Neural progenitor cell (in vitro differentiated cells): Measurements from ENCODE around the gene CCNL2. TPM values are rescaled to one million over a fixed set of nuclear protein-coding genes. Genes with fewer than 3 reads are reported as not detected.
"Not testable (repeated sequence)": the region's sequence is repeated elsewhere in the genome, so short reads cannot be mapped to it uniquely, and the experiment has no call there.

Experiments used
- DNase-seq: peaks from one replicate; pipeline ENCODE4 v3.0.0-alpha.2; 2016; ENCODE audit warnings: low spot score
- H2AFZ ChIP-seq: fragments of 200-600 bp; sonication (generic); replicated peaks from 2 replicates; pipeline ENCODE4 v1.6.1; 2016; ENCODE audit warnings: antibody characterized with exemption
- H3F3A ChIP-seq: fragments of 200-600 bp; sonication (generic); 2 replicates; pipeline ENCODE4 v1.6.1; 2016; ENCODE audit warnings: antibody characterized with exemption, low read depth
- H3K27ac ChIP-seq: fragments of 200-600 bp; sonication (generic); 2 replicates; pipeline ENCODE4 v1.5.1; 2016; ENCODE audit warnings: mild to moderate bottlenecking
- H3K27me3 ChIP-seq: fragments of 200-600 bp; sonication (generic); 2 replicates; pipeline ENCODE4 v1.6.1; 2016; ENCODE audit warnings: mild to moderate bottlenecking, moderate library complexity
- H3K36me3 ChIP-seq: fragments of 200-600 bp; sonication (generic); 2 replicates; pipeline ENCODE4 v1.5.1; 2016
- H3K4me1 ChIP-seq: fragments of 200-600 bp; sonication (generic); 2 replicates; pipeline ENCODE4 v1.6.1; 2016; ENCODE audit warnings: mixed run types
- H3K4me2 ChIP-seq: fragments of 200-600 bp; sonication (generic); 2 replicates; pipeline ENCODE4 v1.6.1; 2016
- H3K4me3 ChIP-seq: fragments of 200-600 bp; sonication (generic); 2 replicates; pipeline ENCODE4 v1.5.1; 2016
- H3K79me2 ChIP-seq: fragments of 200-600 bp; sonication (generic); 2 replicates; pipeline ENCODE4 v1.6.1; 2016; ENCODE audit warnings: low read depth
- H3K9ac ChIP-seq: fragments of 200-600 bp; sonication (generic); 2 replicates; pipeline ENCODE4 v1.6.1; 2016
- H3K9me3 ChIP-seq: fragments of 200-600 bp; sonication (generic); 2 replicates; pipeline ENCODE4 v1.5.1; 2016; ENCODE audit warnings: low read depth
- H4K20me1 ChIP-seq: fragments of 200-600 bp; sonication (generic); 2 replicates; pipeline ENCODE4 v1.6.1; 2016; ENCODE audit warnings: low read depth
- H3K27ac Mint-ChIP-seq: 3 replicates; pipeline ENCODE4 v1.8.0; 2021; ENCODE audit warnings: mixed read lengths
- H3K27me3 Mint-ChIP-seq: 2 replicates; pipeline ENCODE4 v1.8.0; 2022; ENCODE audit warnings: low read depth, mild to moderate bottlenecking, inconsistent platforms, moderate library complexity, mixed read lengths; ENCODE audit not compliant: insufficient read depth
- H3K36me3 Mint-ChIP-seq: 3 replicates; pipeline ENCODE4 v1.8.0; 2021; ENCODE audit warnings: mixed read lengths
- H3K4me1 Mint-ChIP-seq: 3 replicates; pipeline ENCODE4 v1.8.0; 2021; ENCODE audit warnings: mixed read lengths
- H3K4me3 Mint-ChIP-seq: 3 replicates; pipeline ENCODE4 v1.8.0; 2021; ENCODE audit warnings: mild to moderate bottlenecking, moderate library complexity, mixed read lengths
- H3K9me3 Mint-ChIP-seq: 3 replicates; pipeline ENCODE4 v1.8.0; 2020; ENCODE audit warnings: mixed read lengths
- CTCF ChIP-seq: fragments of 200-600 bp; sonication (generic); IDR thresholded peaks from 2 replicates; pipeline ENCODE4 v1.5.1; 2017; ENCODE audit warnings: antibody characterized with exemption, mild to moderate bottlenecking
- EZH2 ChIP-seq: fragments of 200-600 bp; sonication (generic); IDR thresholded peaks from 2 replicates; pipeline ENCODE4 v1.6.1; 2017; ENCODE audit warnings: antibody characterized with exemption, mild to moderate bottlenecking, moderate library complexity
- EZH2phosphoT487 ChIP-seq: fragments of 200-600 bp; sonication (generic); IDR thresholded peaks from 2 replicates; pipeline ENCODE4 v1.6.1; 2017; ENCODE audit warnings: antibody characterized with exemption
- total RNA-seq: library from RNA; depleted of rRNA; stranded (reverse); fragments of >200 nt; gene quantifications from 2 replicates; pipeline ENCODE4 v1.2.3, GENCODE V29; 2015; ENCODE audit warnings: low replicate concordance

Gene CCNL2
- total RNA-seq, 1 donor from 2014 or later: 143 TPM

- Mint-ChIP-seq H3K4me1 (peaks cover 44% of the 10 kb centered on the region), H3K27me3 (peaks cover 18% of the 10 kb centered on the region), H3K4me3 (peak overlapping the region; percentile 68), H3K36me3 (peaks cover 3% of the 10 kb centered on the region), H3K27ac (peak overlapping the region; percentile 84), H3K9me3 (no peaks in the 10 kb centered on the region)
- no peak overlapping the region for H3K9ac ChIP-seq
- H3K27me3 ChIP-seq: peaks cover 15% of the 10 kb centered on the region
- H3K4me3 ChIP-seq: no peak overlapping the region
- peak; percentile 66 for DNase-seq
- no peaks in the 10 kb centered on the region for H3K79me2 ChIP-seq
- H3K9me3 ChIP-seq: no peaks in the 10 kb centered on the region
- H3K36me3 ChIP-seq: no peaks in the 10 kb centered on the region
- H3K27ac ChIP-seq: no peak overlapping the region
- no peak overlapping the region for H2AFZ ChIP-seq
- peaks cover 4% of the 10 kb centered on the region for H4K20me1 ChIP-seq
- H3K4me1 ChIP-seq: peaks cover 68% of the 10 kb centered on the region
- H3K4me2 ChIP-seq: peak overlapping the region; percentile 31
- TF ChIP-seq EZH2 (no peak), EZH2phosphoT487 (no peak), CTCF (peak; percentile 36)
- peaks cover 75% of the 10 kb centered on the region for H3F3A ChIP-seq
Measured at GRCh38 chr1:1430114-1430982, 31.2 kb upstream of the CCNL2 start.

GRCh38 chr1:1429671-1430073 lies 30.5 kb upstream of the CCNL2 start:
- Mint-ChIP-seq H3K9me3 (no peaks in the 10 kb centered on the region), H3K4me1 (peaks cover 45% of the 10 kb centered on the region), H3K36me3 (peaks cover 3% of the 10 kb centered on the region), H3K27me3 (peaks cover 18% of the 10 kb centered on the region), H3K4me3 (peak overlapping the region; percentile 68), H3K27ac (peak overlapping the region; percentile 84)
- Histone ChIP-seq H3K4me2 (no peak overlapping the region), H3K9ac (no peak overlapping the region), H3K36me3 (no peaks in the 10 kb centered on the region), H3K79me2 (no peaks in the 10 kb centered on the region), H4K20me1 (peaks cover 4% of the 10 kb centered on the region), H2AFZ (no peak overlapping the region), H3K27me3 (peaks cover 8% of the 10 kb centered on the region), H3F3A (peaks cover 75% of the 10 kb centered on the region), H3K27ac (no peak overlapping the region), H3K4me3 (no peak overlapping the region), H3K9me3 (no peaks in the 10 kb centered on the region), H3K4me1 (peaks cover 62% of the 10 kb centered on the region)
- TF ChIP-seq CTCF: no peak
- TF ChIP-seq EZH2: no peak
- no peak for TF ChIP-seq EZH2phosphoT487
- DNase-seq: no peak

- not testable (repeated sequence) for H3K27ac ChIP-seq, H3K36me3 Mint-ChIP-seq, H3K4me3 Mint-ChIP-seq, DNase-seq, H4K20me1 ChIP-seq, H3K27me3 ChIP-seq, H3K9me3 ChIP-seq, H3K4me2 ChIP-seq, H3K27ac Mint-ChIP-seq, H3K36me3 ChIP-seq, H3K4me3 ChIP-seq, H3K9ac ChIP-seq, H3K79me2 ChIP-seq, H2AFZ ChIP-seq, H3K9me3 Mint-ChIP-seq
- H3K27me3 Mint-ChIP-seq: peaks cover 18% of the 10 kb centered on the region
- H3K4me1 Mint-ChIP-seq: peaks cover 48% of the 10 kb centered on the region
- peaks cover 73% of the 10 kb centered on the region for H3F3A ChIP-seq
- peaks cover 55% of the 10 kb centered on the region for H3K4me1 ChIP-seq
Measured at GRCh38 chr1:1428967-1429366, 29.8 kb upstream of the CCNL2 start.

GRCh38 chr1:1428174-1428573 lies 29.0 kb upstream of the CCNL2 start:
- no peak for DNase-seq
- TF ChIP-seq EZH2phosphoT487 (no peak), CTCF (no peak), EZH2 (no peak)

More at GRCh38 chr1:1428174-1428573, 29.0 kb upstream of the CCNL2 start:
- no peaks in the 10 kb centered on the region for H3K36me3 ChIP-seq
- H2AFZ ChIP-seq: no peak overlapping the region
- Mint-ChIP-seq H3K27ac (peak overlapping the region; percentile 14), H3K27me3 (peaks cover 18% of the 10 kb centered on the region), H3K9me3 (no peaks in the 10 kb centered on the region), H3K4me1 (peaks cover 46% of the 10 kb centered on the region), H3K36me3 (peaks cover 3% of the 10 kb centered on the region), H3K4me3 (peak overlapping the region; percentile 76)
- H3K27ac ChIP-seq: no peak overlapping the region
- no peaks in the 10 kb centered on the region for H3K27me3 ChIP-seq
- no peak overlapping the region for H3K9ac ChIP-seq
- H4K20me1 ChIP-seq: no peaks in the 10 kb centered on the region
- H3K4me2 ChIP-seq: no peak overlapping the region
- no peaks in the 10 kb centered on the region for H3K9me3 ChIP-seq
- H3F3A ChIP-seq: peaks cover 65% of the 10 kb centered on the region
- H3K4me1 ChIP-seq: peaks cover 47% of the 10 kb centered on the region
- H3K79me2 ChIP-seq: no peaks in the 10 kb centered on the region
- H3K4me3 ChIP-seq: no peak overlapping the region
